ENCODE data around the gene TOMM22.

The TOMM22 gene

DNA sequence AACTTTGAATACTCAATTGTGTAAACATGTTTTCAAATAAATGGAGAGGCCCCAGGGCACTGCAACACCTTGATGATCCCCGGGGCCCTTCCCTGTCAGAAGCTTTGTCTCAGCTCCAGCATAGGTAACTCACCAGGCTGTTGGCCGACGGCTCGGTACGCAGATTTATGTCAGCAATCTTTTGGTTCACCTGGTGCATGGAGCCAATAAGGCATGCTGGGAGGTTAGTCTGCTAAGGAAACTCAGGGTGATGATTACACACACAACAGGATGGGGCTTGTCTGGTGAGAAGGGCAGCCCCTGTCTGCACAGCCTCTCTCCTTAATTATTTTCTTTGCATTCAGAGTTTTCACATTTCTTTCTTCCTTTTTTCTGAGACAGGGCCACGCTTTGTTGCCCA, 36.3 kb upstream of the TOMM22 start:
- TF ChIP-seq MYC (IDR thresholded peaks at IDR 0.05; ENCODE audit: low read depth, low read length): no peak
- TF ChIP-seq MAX (IDR thresholded peaks at IDR 0.05; ENCODE audit: low read depth, low read length): no peak
- TF ChIP-seq, protein P1, sequence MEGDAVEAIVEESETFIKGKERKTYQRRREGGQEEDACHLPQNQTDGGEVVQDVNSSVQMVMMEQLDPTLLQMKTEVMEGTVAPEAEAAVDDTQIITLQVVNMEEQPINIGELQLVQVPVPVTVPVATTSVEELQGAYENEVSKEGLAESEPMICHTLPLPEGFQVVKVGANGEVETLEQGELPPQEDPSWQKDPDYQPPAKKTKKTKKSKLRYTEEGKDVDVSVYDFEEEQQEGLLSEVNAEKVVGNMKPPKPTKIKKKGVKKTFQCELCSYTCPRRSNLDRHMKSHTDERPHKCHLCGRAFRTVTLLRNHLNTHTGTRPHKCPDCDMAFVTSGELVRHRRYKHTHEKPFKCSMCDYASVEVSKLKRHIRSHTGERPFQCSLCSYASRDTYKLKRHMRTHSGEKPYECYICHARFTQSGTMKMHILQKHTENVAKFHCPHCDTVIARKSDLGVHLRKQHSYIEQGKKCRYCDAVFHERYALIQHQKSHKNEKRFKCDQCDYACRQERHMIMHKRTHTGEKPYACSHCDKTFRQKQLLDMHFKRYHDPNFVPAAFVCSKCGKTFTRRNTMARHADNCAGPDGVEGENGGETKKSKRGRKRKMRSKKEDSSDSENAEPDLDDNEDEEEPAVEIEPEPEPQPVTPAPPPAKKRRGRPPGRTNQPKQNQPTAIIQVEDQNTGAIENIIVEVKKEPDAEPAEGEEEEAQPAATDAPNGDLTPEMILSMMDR (IDR thresholded peaks at IDR 0.05; ENCODE audit: low read depth, low read length): no peak
- TF ChIP-seq POLR2A (IDR thresholded peaks at IDR 0.05; ENCODE audit: extremely low read depth, insufficient read length): no peak
- H3K4me3 ChIP-seq (ENCODE audit: low read depth, low read length): no peak overlapping the region
- DNase-seq (ENCODE audit: low read depth): peak; percentile 39

DNA sequence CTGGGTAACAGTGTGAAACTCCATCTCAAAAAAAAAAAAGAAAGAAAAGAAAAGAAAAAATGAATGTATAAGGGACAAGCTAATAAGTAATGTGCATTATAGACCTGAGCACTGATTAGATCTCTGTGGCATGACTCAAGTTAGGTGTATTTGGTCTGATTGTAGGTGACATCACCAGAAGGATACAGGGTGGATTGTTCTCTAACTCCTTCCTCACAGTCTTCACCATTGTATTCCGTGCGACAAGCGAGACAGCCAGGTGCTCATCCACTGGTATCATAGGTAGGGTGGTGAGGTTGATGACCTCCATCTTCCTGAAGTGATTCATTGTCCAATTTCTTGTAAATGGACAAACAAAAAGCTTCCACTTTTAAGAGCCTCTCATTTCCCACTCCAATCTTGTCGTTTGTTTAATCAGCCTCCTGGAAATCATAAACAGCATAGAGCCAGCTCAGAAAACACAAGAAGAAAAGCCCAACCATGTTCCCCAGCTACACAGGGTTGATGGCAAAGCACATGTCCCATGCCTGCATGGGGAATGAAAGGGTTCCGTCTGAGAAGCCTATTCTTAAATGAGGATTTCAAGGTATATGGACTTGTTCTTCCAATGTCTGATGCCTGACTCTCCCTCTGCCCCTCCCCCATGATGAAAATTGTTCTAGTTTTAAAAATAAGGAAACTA, 31.8 kb upstream of the TOMM22 start:
- H3K4me3 ChIP-seq (ENCODE audit: low read depth, low read length): no peak overlapping the region
- TF ChIP-seq POLR2A (IDR thresholded peaks at IDR 0.05; ENCODE audit: extremely low read depth, insufficient read length) (no peak), MAX (IDR thresholded peaks at IDR 0.05; ENCODE audit: low read depth, low read length) (no peak), MYC (IDR thresholded peaks at IDR 0.05; ENCODE audit: low read depth, low read length) (no peak)
- TF ChIP-seq, protein P1 (IDR thresholded peaks at IDR 0.05; ENCODE audit: low read depth, low read length): no peak
- no peak for DNase-seq (ENCODE audit: low read depth)

GRCh38 chr22:38652859-38653258, 28.9 kb upstream of the TOMM22 start:
- no peak for TF ChIP-seq POLR2A (IDR thresholded peaks at IDR 0.05; ENCODE audit: extremely low read depth, insufficient read length)
- TF ChIP-seq, protein P1 (IDR thresholded peaks at IDR 0.05; ENCODE audit: low read depth, low read length): no peak
- TF ChIP-seq MYC (IDR thresholded peaks at IDR 0.05; ENCODE audit: low read depth, low read length): no peak
- no peak for TF ChIP-seq MAX (IDR thresholded peaks at IDR 0.05; ENCODE audit: low read depth, low read length)
- no peak for DNase-seq (ENCODE audit: low read depth)
- no peak overlapping the region for H3K4me3 ChIP-seq (ENCODE audit: low read depth, low read length)

DNA sequence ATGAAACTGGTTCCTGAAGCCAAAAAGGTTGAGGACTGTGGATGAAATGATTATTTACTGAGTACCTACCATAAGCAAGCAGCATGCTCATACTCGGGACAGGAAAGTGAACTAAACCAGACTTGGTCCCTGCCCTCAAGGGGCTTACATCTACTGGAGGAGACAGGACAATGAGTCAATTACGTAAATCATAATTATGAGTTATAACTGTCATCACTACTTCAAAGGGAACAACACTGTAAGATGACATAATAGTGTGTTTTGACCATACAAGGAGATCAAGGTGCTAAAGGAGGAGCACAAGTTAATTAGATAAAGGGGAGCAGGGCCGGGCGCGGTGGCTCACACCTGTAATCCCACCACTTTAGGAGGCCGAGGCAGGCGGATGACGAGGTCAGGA, 28.0 kb upstream of the TOMM22 start:
- TF ChIP-seq POLR2A (IDR thresholded peaks at IDR 0.05; ENCODE audit: extremely low read depth, insufficient read length) (no peak), MAX (IDR thresholded peaks at IDR 0.05; ENCODE audit: low read depth, low read length) (no peak), MYC (IDR thresholded peaks at IDR 0.05; ENCODE audit: low read depth, low read length) (no peak)
- TF ChIP-seq, protein P1 (IDR thresholded peaks at IDR 0.05; ENCODE audit: low read depth, low read length): no peak
- no peak overlapping the region for H3K4me3 ChIP-seq (ENCODE audit: low read depth, low read length)
- DNase-seq (ENCODE audit: low read depth): no peak

DNA sequence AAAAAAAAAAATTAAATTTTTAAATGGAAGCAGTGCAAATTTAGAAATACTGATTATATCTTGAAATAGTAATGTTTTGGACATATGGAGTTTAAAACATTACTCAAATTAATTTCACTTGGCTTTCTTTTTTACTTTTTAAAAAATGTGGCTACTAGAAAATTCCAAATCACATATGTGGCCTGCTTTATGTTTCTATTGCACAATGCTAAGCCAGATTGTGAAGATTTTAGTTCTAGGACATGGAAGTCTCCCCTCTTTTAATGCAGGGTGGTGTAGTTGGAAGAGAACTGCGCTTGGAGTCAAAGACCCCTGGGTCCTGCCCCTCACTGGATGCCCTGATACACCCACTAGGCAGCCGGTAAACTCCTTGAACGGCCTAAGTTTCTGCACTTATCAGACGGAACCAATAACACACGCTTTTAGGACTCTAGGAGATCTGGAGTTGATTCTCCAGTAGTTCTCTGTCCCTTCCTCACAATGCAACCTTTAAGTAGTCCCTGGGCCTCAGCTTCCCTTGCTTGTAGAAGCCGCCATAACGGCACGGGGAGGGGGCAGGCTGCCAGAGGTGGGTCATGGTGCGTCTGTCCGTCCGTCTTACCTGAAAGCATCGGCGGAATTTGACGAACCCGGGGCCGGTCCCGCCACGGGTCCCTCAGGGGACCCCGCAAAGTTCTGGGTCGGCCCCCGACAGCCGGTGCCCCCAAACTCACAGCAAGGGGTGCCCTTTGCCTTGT, 26.1 kb upstream of the TOMM22 start:
- TF ChIP-seq, protein P1 (IDR thresholded peaks at IDR 0.05; ENCODE audit: low read depth, low read length): no peak
- TF ChIP-seq MYC (IDR thresholded peaks at IDR 0.05; ENCODE audit: low read depth, low read length) (no peak), POLR2A (IDR thresholded peaks at IDR 0.05; ENCODE audit: extremely low read depth, insufficient read length) (no peak), MAX (IDR thresholded peaks at IDR 0.05; ENCODE audit: low read depth, low read length) (no peak)
- H3K4me3 ChIP-seq (ENCODE audit: low read depth, low read length): peak overlapping the region; percentile 89
- peak; percentile 32 for DNase-seq (ENCODE audit: low read depth)
